ENCODE measurements around the gene OCIAD2.

OCIAD2 gene

GRCh38 chr4:48862661-48863060, 43.9 kb downstream of the OCIAD2 start:
- H3K27me3 ChIP-seq (ENCODE audit: insufficient read depth, poor library complexity, severe bottlenecking) = no peaks in the 10 kb centered on the region
- TF ChIP-seq SPI1 (IDR thresholded peaks at IDR 0.05; ENCODE audit: borderline replicate concordance, low read depth) = no peak
- TF ChIP-seq, protein P1, sequence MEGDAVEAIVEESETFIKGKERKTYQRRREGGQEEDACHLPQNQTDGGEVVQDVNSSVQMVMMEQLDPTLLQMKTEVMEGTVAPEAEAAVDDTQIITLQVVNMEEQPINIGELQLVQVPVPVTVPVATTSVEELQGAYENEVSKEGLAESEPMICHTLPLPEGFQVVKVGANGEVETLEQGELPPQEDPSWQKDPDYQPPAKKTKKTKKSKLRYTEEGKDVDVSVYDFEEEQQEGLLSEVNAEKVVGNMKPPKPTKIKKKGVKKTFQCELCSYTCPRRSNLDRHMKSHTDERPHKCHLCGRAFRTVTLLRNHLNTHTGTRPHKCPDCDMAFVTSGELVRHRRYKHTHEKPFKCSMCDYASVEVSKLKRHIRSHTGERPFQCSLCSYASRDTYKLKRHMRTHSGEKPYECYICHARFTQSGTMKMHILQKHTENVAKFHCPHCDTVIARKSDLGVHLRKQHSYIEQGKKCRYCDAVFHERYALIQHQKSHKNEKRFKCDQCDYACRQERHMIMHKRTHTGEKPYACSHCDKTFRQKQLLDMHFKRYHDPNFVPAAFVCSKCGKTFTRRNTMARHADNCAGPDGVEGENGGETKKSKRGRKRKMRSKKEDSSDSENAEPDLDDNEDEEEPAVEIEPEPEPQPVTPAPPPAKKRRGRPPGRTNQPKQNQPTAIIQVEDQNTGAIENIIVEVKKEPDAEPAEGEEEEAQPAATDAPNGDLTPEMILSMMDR (IDR thresholded peaks at IDR 0.05; ENCODE audit: insufficient read depth, low read length) = no peak
- no peak for TF ChIP-seq GABPA (IDR thresholded peaks at IDR 0.05; ENCODE audit: low read depth)
- TF ChIP-seq POLR2AphosphoS5 (IDR thresholded peaks at IDR 0.05; ENCODE audit: low read depth) = no peak
- TF ChIP-seq, protein P2, sequence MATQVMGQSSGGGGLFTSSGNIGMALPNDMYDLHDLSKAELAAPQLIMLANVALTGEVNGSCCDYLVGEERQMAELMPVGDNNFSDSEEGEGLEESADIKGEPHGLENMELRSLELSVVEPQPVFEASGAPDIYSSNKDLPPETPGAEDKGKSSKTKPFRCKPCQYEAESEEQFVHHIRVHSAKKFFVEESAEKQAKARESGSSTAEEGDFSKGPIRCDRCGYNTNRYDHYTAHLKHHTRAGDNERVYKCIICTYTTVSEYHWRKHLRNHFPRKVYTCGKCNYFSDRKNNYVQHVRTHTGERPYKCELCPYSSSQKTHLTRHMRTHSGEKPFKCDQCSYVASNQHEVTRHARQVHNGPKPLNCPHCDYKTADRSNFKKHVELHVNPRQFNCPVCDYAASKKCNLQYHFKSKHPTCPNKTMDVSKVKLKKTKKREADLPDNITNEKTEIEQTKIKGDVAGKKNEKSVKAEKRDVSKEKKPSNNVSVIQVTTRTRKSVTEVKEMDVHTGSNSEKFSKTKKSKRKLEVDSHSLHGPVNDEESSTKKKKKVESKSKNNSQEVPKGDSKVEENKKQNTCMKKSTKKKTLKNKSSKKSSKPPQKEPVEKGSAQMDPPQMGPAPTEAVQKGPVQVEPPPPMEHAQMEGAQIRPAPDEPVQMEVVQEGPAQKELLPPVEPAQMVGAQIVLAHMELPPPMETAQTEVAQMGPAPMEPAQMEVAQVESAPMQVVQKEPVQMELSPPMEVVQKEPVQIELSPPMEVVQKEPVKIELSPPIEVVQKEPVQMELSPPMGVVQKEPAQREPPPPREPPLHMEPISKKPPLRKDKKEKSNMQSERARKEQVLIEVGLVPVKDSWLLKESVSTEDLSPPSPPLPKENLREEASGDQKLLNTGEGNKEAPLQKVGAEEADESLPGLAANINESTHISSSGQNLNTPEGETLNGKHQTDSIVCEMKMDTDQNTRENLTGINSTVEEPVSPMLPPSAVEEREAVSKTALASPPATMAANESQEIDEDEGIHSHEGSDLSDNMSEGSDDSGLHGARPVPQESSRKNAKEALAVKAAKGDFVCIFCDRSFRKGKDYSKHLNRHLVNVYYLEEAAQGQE (IDR thresholded peaks at IDR 0.05; ENCODE audit: insufficient replicate concordance, low read depth) = no peak
- H3K27ac ChIP-seq (replicated peaks) = no peak overlapping the region
- DNase-seq (ENCODE audit: low read depth in 1 of 2, low spot score in 1 of 2) = no peak
- H3K4me3 ChIP-seq (replicated peaks; ENCODE audit: insufficient read depth, low read length) = no peak overlapping the region

GRCh38 chr4:48862038-48862437, 44.5 kb downstream of the OCIAD2 start:
- Histone ChIP-seq H3K27ac (replicated peaks) (no peak overlapping the region), H3K4me3 (replicated peaks; ENCODE audit: insufficient read depth, low read length) (no peak overlapping the region), H3K27me3 (ENCODE audit: insufficient read depth, poor library complexity, severe bottlenecking) (no peaks in the 10 kb centered on the region)
- no peak for TF ChIP-seq SPI1 (IDR thresholded peaks at IDR 0.05; ENCODE audit: borderline replicate concordance, low read depth)
- DNase-seq (ENCODE audit: low read depth in 1 of 2, low spot score in 1 of 2) = no peak

DNA sequence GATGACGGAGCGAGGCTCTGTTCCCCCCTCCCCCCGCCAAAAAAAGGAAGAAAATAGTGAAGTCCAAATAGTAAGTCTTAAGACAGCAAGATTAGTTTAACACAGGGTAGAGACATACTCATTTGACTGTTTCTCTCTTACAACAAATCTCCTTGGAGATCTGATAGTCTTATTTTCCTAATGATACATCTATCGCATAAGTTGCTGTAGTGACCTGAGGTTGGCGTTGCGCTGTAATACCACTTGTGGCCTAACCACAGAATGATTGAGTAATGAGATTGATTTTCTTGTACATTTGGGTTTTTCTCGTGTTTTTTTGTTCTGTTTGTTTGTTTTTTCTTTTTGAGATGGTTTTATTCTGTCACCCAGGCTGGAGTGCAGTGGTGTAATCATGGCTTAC, 48.4 kb downstream of the OCIAD2 start:
- Histone ChIP-seq H3K27ac (replicated peaks) (no peak overlapping the region), H3K4me3 (replicated peaks; ENCODE audit: insufficient read depth, low read length) (no peak overlapping the region), H3K27me3 (ENCODE audit: insufficient read depth, poor library complexity, severe bottlenecking) (no peaks in the 10 kb centered on the region)
- DNase-seq (ENCODE audit: low read depth in 1 of 2, low spot score in 1 of 2) = peak in 1 of 2 experiments; percentile 28
- TF ChIP-seq, protein P1 (IDR thresholded peaks at IDR 0.05; ENCODE audit: insufficient read depth, low read length) = no peak
- no peak for TF ChIP-seq POLR2AphosphoS5 (IDR thresholded peaks at IDR 0.05; ENCODE audit: low read depth)
- TF ChIP-seq, protein P2 (IDR thresholded peaks at IDR 0.05; ENCODE audit: insufficient replicate concordance, low read depth) = no peak
- no peak for TF ChIP-seq SPI1 (IDR thresholded peaks at IDR 0.05; ENCODE audit: borderline replicate concordance, low read depth)
- TF ChIP-seq GABPA (IDR thresholded peaks at IDR 0.05; ENCODE audit: low read depth) = no peak

DNA sequence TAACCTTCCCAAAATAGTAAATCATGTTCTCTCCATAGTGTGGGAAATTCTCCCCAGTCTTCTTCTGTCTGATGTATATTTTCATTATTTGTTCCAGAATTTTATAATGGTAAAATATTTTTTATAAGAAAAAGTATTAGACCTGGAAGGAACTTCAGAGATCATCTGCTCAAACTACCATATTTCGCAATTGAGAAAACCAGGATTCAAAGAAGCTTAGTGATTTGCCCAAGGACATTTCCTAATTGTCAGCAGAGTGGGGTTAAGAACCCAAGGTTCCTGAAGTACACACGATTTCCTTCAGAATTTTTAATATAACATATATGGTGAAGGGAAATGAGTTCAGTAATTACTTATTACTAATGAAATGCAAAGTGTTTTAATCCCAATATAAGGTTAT, 51.6 kb downstream of the OCIAD2 start:
- Histone ChIP-seq H3K4me3 (replicated peaks; ENCODE audit: insufficient read depth, low read length) (no peak overlapping the region), H3K27me3 (ENCODE audit: insufficient read depth, poor library complexity, severe bottlenecking) (no peaks in the 10 kb centered on the region), H3K27ac (replicated peaks) (no peak overlapping the region)
- no peak for DNase-seq (ENCODE audit: low read depth in 1 of 2, low spot score in 1 of 2)
- TF ChIP-seq, protein P2 (IDR thresholded peaks at IDR 0.05; ENCODE audit: insufficient replicate concordance, low read depth) = no peak
- TF ChIP-seq POLR2AphosphoS5 (IDR thresholded peaks at IDR 0.05; ENCODE audit: low read depth) (no peak), GABPA (IDR thresholded peaks at IDR 0.05; ENCODE audit: low read depth) (no peak)
- TF ChIP-seq, protein P1 (IDR thresholded peaks at IDR 0.05; ENCODE audit: insufficient read depth, low read length) = no peak
